ENCODE results near the gene ACSS3. TPM values are rescaled to one million over a fixed set of nuclear protein-coding genes. Genes with fewer than 3 reads are reported as not detected.

Gene ACSS3
- total RNA-seq, 1 donor from 2014 or later, result 20.4 TPM

- no peak for DNase-seq (ENCODE audit: missing footprints)
- intact Hi-C loops (cut with DNase I), result no loop called here
- no peak for ATAC-seq
These were observed 180.2 kb downstream of the ACSS3 start for GRCh38 chr12:81257947-81258551.

DNA sequence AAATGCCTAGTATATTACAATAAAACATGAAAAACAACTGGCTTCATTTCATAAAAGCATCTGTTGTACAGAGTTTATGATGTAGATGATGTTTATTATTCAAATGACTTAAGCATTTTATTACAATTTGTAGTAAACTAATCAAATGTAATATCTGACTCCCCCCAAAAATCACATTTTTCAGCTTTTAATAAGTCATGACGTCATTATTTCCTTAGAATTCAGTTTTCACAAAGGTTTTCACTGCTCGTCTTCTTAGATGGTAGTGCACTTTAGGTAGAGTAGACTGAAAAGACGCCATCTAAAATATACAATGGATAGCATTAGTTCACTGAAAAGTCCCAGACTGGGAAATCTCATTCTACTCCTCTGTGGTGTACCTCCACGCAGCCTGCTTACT lies 181.5 kb downstream of the ACSS3 start:
- DNase-seq (ENCODE audit: missing footprints) (no peak), ATAC-seq (no peak)
- intact Hi-C loops (cut with DNase I), result no loop called here

DNA sequence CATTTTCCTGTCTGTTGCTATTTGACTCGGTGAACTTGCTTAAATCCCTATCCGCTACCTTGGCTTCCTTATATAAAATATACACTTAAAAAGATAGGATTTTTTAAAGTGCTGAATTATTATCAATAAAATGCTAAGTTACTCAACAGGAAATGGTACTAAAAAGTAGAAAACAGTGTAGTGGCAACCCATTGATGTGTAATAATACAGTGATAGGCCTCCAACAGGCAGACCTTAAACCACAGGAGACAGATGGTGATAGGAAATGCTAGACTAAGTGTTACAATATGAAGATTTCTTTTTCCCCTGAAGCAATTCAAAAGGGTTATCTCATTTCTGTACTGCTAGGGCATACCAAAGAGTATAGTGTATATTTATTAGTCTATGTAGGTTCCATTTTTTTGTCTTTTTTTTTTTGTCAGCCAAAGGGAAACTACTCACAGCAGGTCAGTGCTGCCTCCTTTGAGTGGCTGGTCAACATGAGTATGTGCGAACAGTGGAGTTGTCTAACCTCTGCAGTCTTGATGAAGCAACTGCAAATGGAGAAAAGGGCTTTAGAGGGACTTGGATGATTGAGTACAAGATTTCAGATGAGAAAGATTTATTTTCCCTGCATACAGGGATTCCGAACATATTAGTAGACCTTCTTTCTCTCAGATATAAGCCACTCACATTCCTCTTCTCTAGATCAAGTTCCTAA lies 183.8 kb downstream of the ACSS3 start:
- DNase-seq (ENCODE audit: missing footprints), result no peak
- intact Hi-C loops (cut with DNase I), result no loop called here
- ATAC-seq, result no peak

DNA sequence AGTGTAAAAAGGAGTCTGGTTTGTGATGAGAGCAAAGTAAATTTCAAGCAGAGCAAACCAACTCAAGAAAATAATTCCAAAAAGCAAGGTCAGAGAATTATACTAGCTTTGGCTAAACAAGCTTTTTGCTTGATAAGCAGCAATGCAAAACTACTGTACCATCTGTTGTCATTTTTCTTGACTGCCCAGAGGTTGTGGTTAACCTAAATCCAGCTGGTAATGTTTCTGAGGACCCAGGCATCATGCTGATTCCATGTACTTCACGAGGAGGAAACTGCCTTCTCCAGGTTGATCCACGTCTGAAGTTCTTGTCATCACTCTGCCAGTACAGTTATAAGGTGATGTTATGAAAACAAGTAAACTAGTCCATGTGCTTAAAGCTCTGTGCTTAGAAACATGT lies 185.2 kb downstream of the ACSS3 start:
- intact Hi-C loops (cut with DNase I), result no loop called here
- DNase-seq (ENCODE audit: missing footprints) (no peak), ATAC-seq (no peak)

GRCh38 chr12:81270385-81270784 lies 192.5 kb downstream of the ACSS3 start:
- ATAC-seq, result no peak
- intact Hi-C loops (cut with DNase I), result no loop called here
- no peak for DNase-seq (ENCODE audit: missing footprints)

- intact Hi-C loops (cut with DNase I), result no loop called here
These were observed 197.0 kb downstream of the ACSS3 start for GRCh38 chr12:81274637-81275529.

GRCh38 chr12:81284137-81284536 lies 206.3 kb downstream of the ACSS3 start:
- DNase-seq (ENCODE audit: missing footprints) (no peak), ATAC-seq (no peak)
- intact Hi-C loops (cut with DNase I), result no loop called here

More at GRCh38 chr12:81274637-81275529, 197.0 kb downstream of the ACSS3 start:
- no peak for DNase-seq (ENCODE audit: missing footprints)
- ATAC-seq, result no peak

DNA sequence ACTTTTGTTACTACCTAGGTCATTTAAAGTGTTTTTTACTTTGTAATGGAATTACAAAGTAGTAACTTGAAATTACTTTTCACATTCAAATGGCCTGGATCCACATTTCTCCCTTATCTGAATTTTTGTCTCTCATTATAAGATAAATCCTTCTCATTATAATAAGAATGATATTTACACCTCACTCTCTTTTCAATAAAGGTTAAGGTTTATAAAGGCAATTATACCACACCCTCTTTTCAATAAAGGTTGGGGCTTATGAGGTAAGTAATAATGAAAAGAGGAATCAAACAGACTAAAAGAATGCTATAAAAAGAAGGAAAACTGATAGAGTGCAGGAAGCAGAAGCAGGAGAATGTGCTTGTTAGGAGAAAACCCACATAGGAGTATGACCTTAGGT lies 210.8 kb downstream of the ACSS3 start:
- DNase-seq (ENCODE audit: missing footprints) (no peak), ATAC-seq (no peak)
- intact Hi-C loops (cut with DNase I), result no loop called here

GRCh38 chr12:81294325-81295190 lies 216.7 kb downstream of the ACSS3 start:
- intact Hi-C loops (cut with DNase I), result no loop called here
- ATAC-seq (no peak), DNase-seq (ENCODE audit: missing footprints) (no peak)

- intact Hi-C loops (cut with DNase I), result no loop called here
- ATAC-seq (no peak), DNase-seq (ENCODE audit: missing footprints) (no peak)
These were observed 217.4 kb downstream of the ACSS3 start for GRCh38 chr12:81295251-81295650.

DNA sequence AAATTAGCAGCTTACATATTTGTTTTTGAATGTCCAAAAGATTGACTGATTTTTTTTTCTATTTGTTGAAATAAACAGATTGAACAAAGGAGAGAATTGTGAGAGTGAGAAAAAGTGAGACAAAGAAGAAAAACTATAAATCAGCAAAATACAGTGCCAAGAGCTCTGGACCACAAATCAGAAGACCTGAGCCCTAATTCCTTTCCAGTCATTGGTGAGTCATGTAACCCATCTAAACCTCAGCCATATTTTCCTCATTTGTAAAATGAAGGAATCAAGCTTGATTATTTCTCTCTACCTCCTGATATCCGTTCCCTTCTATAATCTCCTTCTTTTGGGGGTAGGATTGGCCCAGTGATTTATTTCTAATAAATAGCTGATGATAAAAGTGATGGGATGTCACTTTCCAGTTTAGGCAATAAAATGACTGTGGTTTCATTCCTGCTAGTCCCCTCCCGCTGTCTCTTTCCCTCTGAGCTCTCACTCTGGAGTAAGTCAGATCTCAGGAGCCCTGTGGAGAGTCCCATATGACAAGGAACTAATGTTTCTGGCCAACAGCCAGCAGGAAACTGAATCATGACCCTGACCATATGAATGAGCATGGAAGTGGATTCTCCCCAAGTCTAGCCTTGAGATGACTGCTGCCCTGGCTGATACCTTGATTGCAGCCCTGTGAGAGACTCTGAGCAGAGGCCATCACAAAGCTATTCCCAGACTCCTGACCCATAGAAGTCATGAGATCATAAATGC lies 218.9 kb downstream of the ACSS3 start:
- intact Hi-C loops (cut with DNase I), result no loop called here
- DNase-seq (ENCODE audit: missing footprints) (no peak), ATAC-seq (no peak)

DNA sequence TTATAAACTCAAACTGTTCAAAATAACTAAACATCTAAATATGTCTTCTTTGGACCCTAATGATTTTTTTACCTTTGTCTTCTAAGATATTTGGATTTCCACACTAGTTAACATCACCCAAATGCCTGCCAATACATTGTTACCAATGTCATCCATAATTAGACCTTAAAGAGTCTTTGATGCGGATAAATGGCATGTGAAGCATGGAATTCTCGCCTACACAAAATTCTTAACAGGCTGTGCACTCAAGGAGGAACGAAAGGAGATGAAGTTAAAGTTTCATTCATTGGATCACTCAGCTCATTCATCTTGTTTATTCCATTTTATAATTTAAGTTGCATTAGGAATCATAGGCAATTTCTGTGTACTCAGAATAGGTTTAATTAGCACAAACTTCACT lies 219.7 kb downstream of the ACSS3 start:
- ATAC-seq (no peak), DNase-seq (ENCODE audit: missing footprints) (no peak)
- intact Hi-C loops (cut with DNase I), result no loop called here

- intact Hi-C loops (cut with DNase I), result no loop called here
- ATAC-seq, result no peak
- DNase-seq (ENCODE audit: missing footprints), result no peak
These were observed 222.6 kb downstream of the ACSS3 start for GRCh38 chr12:81300454-81300853.

- intact Hi-C loops (cut with DNase I), result no loop called here
- DNase-seq (ENCODE audit: missing footprints), result no peak
- no peak for ATAC-seq
These were observed 226.1 kb downstream of the ACSS3 start for GRCh38 chr12:81303935-81304334.
